Upper lobe of left lung (tissue), 4 donors: ENCODE measurements around the gene CRIP2.

Source experiments
- CTCF ChIP-seq, 6 experiments: fragments of 450-650 bp in 4 of 6; fragments of 200-600 bp in 2 of 6; sonication (generic) in 2 of 6; IDR thresholded peaks; one replicate each; pipeline ENCODE4 v1.5.1; 2016 to 2019; ENCODE audit warnings: antibody characterized with exemption in 6 of 6
- POLR2A ChIP-seq, 4 donors: fragments of 450-650 bp; IDR thresholded peaks; one replicate each; pipeline ENCODE4 v1.5.1; 2016 to 2017; ENCODE audit warnings: antibody characterized with exemption in 4 of 4, mild to moderate bottlenecking in 2 of 4
- POLR2AphosphoS5 ChIP-seq, 2 donors: sonication (generic); formaldehyde crosslinking; IDR thresholded peaks; one replicate each; pipeline ENCODE4 v1.5.1; 2017; ENCODE audit warnings: antibody characterized with exemption in 2 of 2

DNA sequence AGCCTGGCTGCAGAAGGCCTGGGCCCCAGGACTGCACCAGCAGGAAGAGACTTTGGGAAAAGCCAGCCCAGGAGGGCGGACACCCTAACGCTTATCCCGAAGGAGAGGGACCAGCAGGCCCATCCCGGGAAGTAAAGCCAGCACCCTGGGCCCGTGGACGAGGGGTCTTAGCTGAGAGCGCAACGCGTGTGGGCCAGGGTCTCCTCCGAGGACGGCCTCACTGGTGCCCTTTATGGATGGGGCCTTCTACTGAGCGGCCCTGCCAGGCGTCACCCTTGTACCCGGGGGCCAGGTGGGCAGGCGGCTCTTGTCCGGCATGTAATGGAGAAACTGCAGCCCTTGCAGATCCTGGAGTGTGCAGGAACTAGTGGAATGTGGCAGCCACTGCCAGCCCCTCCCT lies 30.5 kb downstream of the CRIP2 start:
- TF ChIP-seq POLR2A (IDR thresholded peaks at IDR 0.05) (no peak), CTCF (IDR thresholded peaks at IDR 0.05) (no peak), POLR2AphosphoS5 (IDR thresholded peaks at IDR 0.05) (no peak)
